HTR-8/SVneo (cell line): ENCODE data around the gene DUS2.
"Not testable (repeated sequence)": the region's sequence is repeated elsewhere in the genome, so short reads cannot be mapped to it uniquely, and the experiment has no call there.

Experiments
- DNase-seq: peaks from one replicate; pipeline ENCODE4 v3.0.0; 2011; ENCODE audit warnings: low spot score, mixed read lengths; ENCODE audit not compliant: insufficient read length
- FAIRE-seq: peaks from 2 replicates; lab custom pipeline; 2011; peaks lifted over from hg19 to GRCh38; lab: Jason Lieb, UNC

DUS2 gene

GRCh38 chr16:68022728-68023537, at the start of gene DUS2, which contains the start of gene DDX28:
DUS2 (plus strand) TSS chr16:68023284; CDS start chr16:68038024, 14,740 bp downstream.
DDX28 (minus strand) TSS chr16:68023232; CDS start chr16:68023202, 30 bp downstream.
- FAIRE-seq (peak; percentile 98), DNase-seq (peak; percentile 91)

GRCh38 chr16:67975321-67976105, 47.6 kb upstream of the DUS2 start:
- no peak for FAIRE-seq
- no peak for DNase-seq

GRCh38 chr16:67976205-67976604, 46.9 kb upstream of the DUS2 start:
- FAIRE-seq, result no peak

GRCh38 chr16:67977005-67977404, 46.1 kb upstream of the DUS2 start:
- FAIRE-seq (no peak), DNase-seq (no peak)

More at GRCh38 chr16:67976205-67976604, 46.9 kb upstream of the DUS2 start:
- no peak for DNase-seq

- DNase-seq, result no peak
- no peak for FAIRE-seq
Measured at GRCh38 chr16:67977469-67978227, 45.4 kb upstream of the DUS2 start.

- DNase-seq, result no peak
- no peak for FAIRE-seq
Measured at GRCh38 chr16:67979955-67980678, 43.0 kb upstream of the DUS2 start, which contains the start of gene DPEP3. DPEP3 (minus strand) TSS chr16:67980499; CDS start chr16:67980380, 119 bp downstream.

GRCh38 chr16:67982011-67982696, 40.9 kb upstream of the DUS2 start:
- no peak for FAIRE-seq

GRCh38 chr16:67986949-67987348, 36.1 kb upstream of the DUS2 start:
- no peak for DNase-seq
- no peak for FAIRE-seq

More at GRCh38 chr16:67982011-67982696, 40.9 kb upstream of the DUS2 start:
- no peak for DNase-seq

GRCh38 chr16:67987460-67988160, 35.5 kb upstream of the DUS2 start:
- DNase-seq (no peak), FAIRE-seq (no peak)

GRCh38 chr16:67988675-67989074, 34.4 kb upstream of the DUS2 start:
- no peak for DNase-seq
- no peak for FAIRE-seq

GRCh38 chr16:67989322-67990017, 33.6 kb upstream of the DUS2 start:
- FAIRE-seq (no peak), DNase-seq (no peak)

- FAIRE-seq (no peak), DNase-seq (no peak)
Measured at GRCh38 chr16:67990018-67990386, 33.1 kb upstream of the DUS2 start.

- FAIRE-seq (no peak), DNase-seq (no peak)
Measured at GRCh38 chr16:67992661-67993206, 30.4 kb upstream of the DUS2 start.

- FAIRE-seq (no peak), DNase-seq (peak; percentile 88)
Measured at GRCh38 chr16:67993207-67994039, 29.7 kb upstream of the DUS2 start.

GRCh38 chr16:67994040-67994408, 29.1 kb upstream of the DUS2 start:
- not testable (repeated sequence) for FAIRE-seq, DNase-seq

- no peak for DNase-seq
- no peak for FAIRE-seq
Measured at GRCh38 chr16:67995423-67995822, 27.7 kb upstream of the DUS2 start.

GRCh38 chr16:67996666-67997065, 26.4 kb upstream of the DUS2 start:
- no peak for FAIRE-seq

More at GRCh38 chr16:67996666-67997065, 26.4 kb upstream of the DUS2 start:
- DNase-seq, result no peak
